Nasal cavity respiratory epithelium epithelial cell of viscerocranial mucosa (primary cell): ENCODE data around the gene ANKRD13B. TPM values are rescaled to one million over a fixed set of nuclear protein-coding genes. Genes with fewer than 3 reads are reported as not detected.

ENCODE experiments used
- total RNA-seq: library from RNA; depleted of rRNA; stranded (reverse); fragments of >200 nt; gene quantifications from 2 replicates; pipeline ENCODE4 v1.2.3, GENCODE V29; 2014

ANKRD13B gene
- total RNA-seq = 3.8 and 16.9 TPM in 2 replicates

DNA sequence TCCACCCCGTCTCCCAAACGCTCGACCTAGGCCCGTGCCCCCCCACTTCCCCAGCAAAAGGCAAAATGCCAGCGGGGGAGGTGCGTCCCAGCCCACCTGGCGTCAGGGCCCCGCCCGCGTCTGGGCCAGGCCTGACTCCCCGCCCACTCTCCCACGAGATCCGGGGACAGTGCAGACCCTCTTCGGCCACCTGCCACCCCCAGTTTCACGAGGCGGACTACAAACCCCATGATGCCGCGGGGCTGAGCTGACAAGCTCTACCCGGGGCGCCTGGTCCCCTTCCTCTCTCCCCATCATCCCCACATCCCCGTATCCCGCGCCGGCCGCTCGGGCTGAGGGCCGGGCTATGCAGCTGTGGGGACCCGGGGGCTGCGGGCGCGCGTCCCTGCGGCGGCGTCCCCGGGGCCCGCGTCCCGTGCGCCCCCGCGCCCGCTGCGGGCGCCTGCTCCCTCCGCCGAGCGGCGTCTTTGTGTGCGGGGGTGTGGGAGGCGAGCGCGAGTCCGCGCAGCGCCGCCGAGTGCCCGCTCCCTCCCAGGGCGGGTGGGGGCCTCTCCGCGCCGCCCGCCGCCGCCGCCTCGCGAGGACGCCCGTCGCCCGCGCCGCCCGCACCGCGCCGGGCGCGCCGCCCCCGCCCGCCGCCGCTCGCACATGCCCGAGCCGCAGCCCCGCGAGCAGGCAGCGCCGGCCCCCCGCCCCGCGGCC, at the start of gene ANKRD13B:
TSS of gene ANKRD13B (plus strand) at position 283 of the 702 bp plus-strand sequence. CDS start 490 bp downstream, outside the sequence.

GRCh38 chr17:29566473-29567303, 26.2 kb upstream of the ANKRD13B start, which contains the start of gene ABHD15:
Gene ABHD15 (minus strand): TSS chr17:29567037. CDS start chr17:29566966, 71 bp downstream.

DNA sequence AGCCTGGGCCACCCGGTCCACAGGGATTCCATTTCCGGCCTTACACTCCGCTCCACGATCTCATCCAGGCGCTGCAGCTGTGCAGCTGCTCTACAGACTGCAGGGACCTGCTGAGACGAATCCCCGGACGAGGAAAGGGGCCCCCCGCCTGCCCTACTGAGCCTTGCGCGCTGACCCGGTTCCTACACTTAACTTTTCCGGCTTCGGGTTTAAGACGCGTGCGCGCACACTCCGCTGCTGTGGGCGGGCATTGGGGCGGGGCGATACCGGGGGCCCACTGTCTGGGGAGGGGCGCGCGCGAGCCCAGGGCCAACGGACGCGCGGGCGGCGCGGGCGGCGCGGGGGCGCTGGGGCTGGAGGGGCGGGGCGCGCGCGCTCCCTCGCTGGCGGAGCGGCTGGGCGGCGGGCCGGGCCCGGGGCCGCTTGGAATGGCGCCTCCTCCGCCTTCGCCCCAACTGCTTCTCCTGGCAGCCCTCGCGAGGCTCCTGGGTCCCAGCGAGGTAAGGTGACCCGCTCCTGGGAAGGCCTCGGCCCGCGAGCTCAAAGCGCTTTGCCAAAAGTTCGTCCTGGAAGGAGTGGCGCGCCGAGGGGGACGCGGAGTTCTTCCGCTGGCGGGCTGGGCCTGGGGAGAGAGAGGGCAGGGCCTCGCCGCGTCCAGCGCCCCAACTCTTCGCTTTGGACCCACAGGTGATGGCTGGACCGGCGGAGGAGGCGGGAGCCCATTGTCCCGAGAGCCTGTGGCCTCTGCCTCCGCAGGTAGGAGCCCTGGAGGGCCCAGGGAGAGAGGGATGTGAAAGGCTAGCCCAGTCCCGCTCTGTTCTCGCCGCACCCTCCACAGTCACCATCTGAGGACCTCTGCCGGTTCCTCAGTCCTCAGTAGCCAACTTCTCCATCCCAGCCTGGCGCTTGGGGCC, 24.3 kb upstream of the ANKRD13B start, which contains the start of gene TP53I13:
TSS of gene TP53I13 (plus strand) at position 371 of the 914 bp plus-strand sequence. CDS start at position 429, 58 bp downstream.

GRCh38 chr17:29589524-29590410, 3.2 kb upstream of the ANKRD13B start, which contains the start of gene GIT1:
Gene GIT1 (minus strand): TSS chr17:29589648. CDS start chr17:29589378, 270 bp downstream.

GRCh38 chr17:29622337-29623282, 29.7 kb downstream of the ANKRD13B start, which contains the start of gene CORO6:
Gene CORO6 (minus strand): TSS chr17:29622912. CDS start chr17:29621421, 1,491 bp downstream.

Other genes starting within 250 kb of the ANKRD13B start
- gene TAOK1, start 202.8 kb upstream of the ANKRD13B start, total RNA-seq = 48.9 and 65.1 TPM in 2 replicates
- gene ABHD15, start 26.1 kb upstream of the ANKRD13B start, total RNA-seq = 4.8 and 9.7 TPM in 2 replicates
- gene TP53I13, start 24.4 kb upstream of the ANKRD13B start, total RNA-seq = 21.5 and 29.4 TPM in 2 replicates
- 26.7 and 54.2 TPM in 2 replicates for gene GIT1, start 3.5 kb upstream of the ANKRD13B start, total RNA-seq
- gene CORO6, start 29.8 kb downstream of the ANKRD13B start, total RNA-seq = 1.0 and 2.8 TPM in 2 replicates